Measurements from ENCODE around the gene SYNE2.

The SYNE2 gene

DNA sequence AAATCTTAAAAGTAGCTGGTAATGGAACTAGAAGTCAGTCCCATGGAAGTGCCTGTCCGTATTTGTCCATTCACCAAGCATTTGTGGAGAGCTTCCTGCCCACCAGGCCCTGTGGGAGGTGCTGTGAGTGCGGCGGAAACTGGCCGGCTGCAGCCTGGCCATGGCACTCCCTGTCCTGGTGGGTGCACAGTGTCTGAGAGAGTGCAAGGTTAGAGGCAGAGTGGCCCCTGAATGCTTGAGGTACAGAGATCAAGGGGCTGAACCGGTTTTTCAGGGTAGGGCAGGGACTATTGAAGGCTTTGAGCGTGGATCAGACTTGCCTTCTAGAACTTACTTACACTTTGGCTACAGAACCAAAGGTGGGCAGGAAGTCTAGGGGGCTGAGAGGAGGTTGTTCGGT lies 348.5 kb downstream of the SYNE2 start:
- no peak overlapping the region for H3K4me3 ChIP-seq (ENCODE audit: control insufficient read depth, low read depth, low read length)
- no peak for TF ChIP-seq CTCF (IDR thresholded peaks at IDR 0.05; ENCODE audit: control insufficient read depth, insufficient read depth, low read depth, low read length, missing control alignments)
- DNase-seq (ENCODE audit: low read depth): no peak

DNA sequence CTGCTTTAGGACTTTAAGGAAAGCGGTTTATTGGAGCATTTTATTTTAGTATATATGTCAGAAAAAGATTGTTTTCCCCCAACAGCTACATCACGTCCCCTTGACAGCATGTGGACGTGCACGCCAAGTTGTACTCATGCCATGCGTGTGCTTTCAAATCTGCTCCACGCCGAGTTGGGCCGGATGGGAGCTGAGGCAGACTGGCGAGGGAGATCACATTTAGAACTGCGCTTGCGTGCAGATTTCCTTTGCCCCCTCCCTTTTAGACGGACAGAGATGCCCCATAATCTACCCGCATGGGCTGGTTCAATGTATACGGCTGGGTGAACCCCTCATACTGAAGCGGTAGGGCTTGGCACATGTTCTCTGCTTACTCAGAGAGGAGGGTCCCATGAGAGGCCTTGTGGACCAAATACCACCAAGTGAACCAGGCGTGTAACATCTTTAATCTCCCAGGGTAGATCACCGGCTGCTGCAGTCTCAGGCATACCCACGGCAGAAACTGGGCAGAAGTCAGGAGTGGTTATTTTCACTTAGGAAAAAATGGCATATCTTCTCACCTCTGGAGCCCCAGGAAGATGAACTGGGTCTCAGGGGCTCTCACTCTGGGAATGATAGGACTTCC lies 349.2 kb downstream of the SYNE2 start:
- TF ChIP-seq CTCF (IDR thresholded peaks at IDR 0.05; ENCODE audit: control insufficient read depth, insufficient read depth, low read depth, low read length, missing control alignments): no peak
- H3K4me3 ChIP-seq (ENCODE audit: control insufficient read depth, low read depth, low read length): no peak overlapping the region
- DNase-seq (ENCODE audit: low read depth): no peak

DNA sequence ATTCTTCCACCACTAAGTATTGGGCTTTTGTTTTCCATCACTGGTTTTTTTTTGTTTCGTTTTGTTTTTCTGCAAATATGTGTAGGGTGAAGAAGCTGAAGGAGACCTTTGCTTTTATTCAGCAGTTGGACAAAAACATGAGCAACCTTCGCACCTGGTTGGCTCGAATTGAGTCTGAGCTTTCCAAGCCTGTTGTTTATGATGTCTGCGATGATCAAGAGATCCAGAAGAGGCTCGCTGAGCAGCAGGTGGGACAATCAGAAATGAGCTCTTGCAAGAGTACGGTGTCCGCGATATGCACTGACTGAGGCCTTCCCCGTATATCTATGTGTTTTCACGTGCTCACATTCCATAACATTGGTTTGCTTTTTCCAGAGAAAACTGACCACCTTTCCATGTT lies 349.9 kb downstream of the SYNE2 start:
- no peak for DNase-seq (ENCODE audit: low read depth)
- no peak overlapping the region for H3K4me3 ChIP-seq (ENCODE audit: control insufficient read depth, low read depth, low read length)
- no peak for TF ChIP-seq CTCF (IDR thresholded peaks at IDR 0.05; ENCODE audit: control insufficient read depth, insufficient read depth, low read depth, low read length, missing control alignments)

DNA sequence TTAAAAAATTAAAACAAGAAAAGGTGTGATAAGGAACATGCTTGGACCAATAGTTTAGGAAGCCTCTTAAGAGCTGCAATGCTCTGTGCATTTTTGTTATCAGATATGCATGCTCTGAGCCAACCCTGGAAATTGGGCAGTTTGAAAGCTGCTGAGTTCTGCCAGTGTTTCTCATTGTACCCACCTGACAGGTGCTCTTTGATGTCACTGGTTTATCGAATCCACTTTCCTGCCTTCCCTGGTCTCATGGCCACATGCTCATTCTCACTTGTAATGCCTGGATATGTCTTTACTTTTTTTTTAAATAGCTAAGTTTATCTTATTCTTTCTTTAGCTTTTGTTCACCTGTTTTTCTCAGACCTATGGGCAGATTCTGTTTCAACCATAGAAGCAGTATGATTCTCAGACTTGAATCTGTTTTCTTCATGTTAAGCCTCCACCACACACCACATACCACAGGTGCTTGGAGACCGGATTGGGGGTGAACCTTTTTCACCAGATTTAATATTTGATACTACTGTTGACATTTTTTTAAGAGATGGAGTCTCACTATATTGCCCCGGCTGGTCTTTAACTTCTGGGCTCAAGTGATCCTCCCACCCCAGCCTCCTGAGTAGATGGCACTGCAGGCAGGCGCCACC lies 350.7 kb downstream of the SYNE2 start:
- H3K4me3 ChIP-seq (ENCODE audit: control insufficient read depth, low read depth, low read length): no peak overlapping the region
- no peak for DNase-seq (ENCODE audit: low read depth)
- no peak for TF ChIP-seq CTCF (IDR thresholded peaks at IDR 0.05; ENCODE audit: control insufficient read depth, insufficient read depth, low read depth, low read length, missing control alignments)

DNA sequence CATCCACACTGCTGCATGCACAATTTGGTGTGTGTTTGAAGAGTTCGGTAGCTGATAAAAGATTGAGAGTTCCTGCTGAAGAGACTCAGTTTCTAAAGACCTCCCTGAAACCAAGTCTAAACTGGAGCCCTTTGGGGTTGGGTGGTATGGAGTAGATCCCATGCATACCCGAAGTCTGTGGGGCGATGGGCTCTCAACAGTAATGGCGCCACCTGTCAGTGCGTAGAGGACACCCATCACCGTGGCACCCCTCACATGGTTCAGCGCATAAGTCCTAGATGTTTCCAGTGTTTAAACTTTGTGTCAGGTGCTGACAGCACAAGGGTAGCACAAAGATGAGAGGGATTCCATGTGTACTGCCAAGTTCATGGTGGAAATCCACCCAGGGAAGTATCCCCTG lies 355.5 kb downstream of the SYNE2 start:
- TF ChIP-seq CTCF (IDR thresholded peaks at IDR 0.05; ENCODE audit: control insufficient read depth, insufficient read depth, low read depth, low read length, missing control alignments): no peak
- no peak for DNase-seq (ENCODE audit: low read depth)
- H3K4me3 ChIP-seq (ENCODE audit: control insufficient read depth, low read depth, low read length): no peak overlapping the region

DNA sequence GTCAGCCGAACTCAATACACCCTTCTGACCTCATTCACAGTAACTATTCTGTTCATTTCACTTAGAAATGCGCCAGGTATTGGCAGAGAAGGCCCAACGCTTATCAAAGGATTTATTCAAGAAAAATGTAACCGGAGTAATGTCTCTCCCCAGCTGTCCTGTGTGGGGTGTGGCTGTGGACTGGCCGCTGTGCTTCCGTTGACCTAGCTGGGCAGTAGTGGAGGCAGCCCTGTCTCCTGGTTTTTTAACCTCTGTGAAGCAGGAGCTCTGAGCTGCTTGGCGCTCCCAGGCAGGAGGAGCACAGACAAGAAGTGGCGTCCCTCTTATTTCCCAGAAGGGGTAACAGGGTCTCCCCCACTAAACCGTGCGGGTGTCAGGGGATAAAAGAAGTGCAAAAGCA lies 356.2 kb downstream of the SYNE2 start:
- no peak overlapping the region for H3K4me3 ChIP-seq (ENCODE audit: control insufficient read depth, low read depth, low read length)
- TF ChIP-seq CTCF (IDR thresholded peaks at IDR 0.05; ENCODE audit: control insufficient read depth, insufficient read depth, low read depth, low read length, missing control alignments): no peak
- DNase-seq (ENCODE audit: low read depth): no peak

All from AG09309 (cell line).